ENCODE data around the gene ZNF227. TPM values are rescaled to one million over a fixed set of nuclear protein-coding genes. Genes with fewer than 3 reads are reported as not detected.
"Not testable (repeated sequence)": the region's sequence is repeated elsewhere in the genome, so short reads cannot be mapped to it uniquely, and the experiment has no call there.

ZNF227 gene
- total RNA-seq, 1 experiment from 2014 or later = 15.4 TPM

- H3K9me3 ChIP-seq (ENCODE audit: control insufficient read depth, insufficient read depth, low read depth, low read length) = peaks cover 15% of the 10 kb centered on the region
- H3K36me3 ChIP-seq (ENCODE audit: control insufficient read depth, insufficient read depth, low read length) = peaks cover 16% of the 10 kb centered on the region
Measured at GRCh38 chr19:44232867-44233266, 20.5 kb downstream of the ZNF227 start.

GRCh38 chr19:44236384-44236783, 24.1 kb downstream of the ZNF227 start:
- Histone ChIP-seq H3K36me3 (ENCODE audit: control insufficient read depth, insufficient read depth, low read length) (peaks cover 16% of the 10 kb centered on the region), H3K27me3 (ENCODE audit: control insufficient read depth, insufficient read depth, low read length) (no peaks in the 10 kb centered on the region), H3K4me1 (ENCODE audit: control insufficient read depth, insufficient read depth, low read length) (no peaks in the 10 kb centered on the region), H3K4me3 (ENCODE audit: low read depth in 2 of 2, low read length in 2 of 2) (no peak overlapping the region), H3K27ac (ENCODE audit: low read length) (no peak overlapping the region), H3K9me3 (ENCODE audit: control insufficient read depth, insufficient read depth, low read depth, low read length) (peaks cover 15% of the 10 kb centered on the region)
- in situ Hi-C loops (cut with HindIII; ENCODE audit: low pct_unique_long_range_greater_than_20kb, low sequenced_read_pairs) (no loop called here), intact Hi-C loops (cut with micrococcal nuclease; ENCODE audit: unreplicated experiment) (no loop called here)
- no peak for ATAC-seq
- CTCF ChIA-PET = no interaction called here
- POLR2A ChIA-PET = no interaction called here
- TF ChIP-seq SIN3A (IDR thresholded peaks at IDR 0.05; ENCODE audit: borderline replicate concordance, insufficient read depth, low read depth, low read length) (no peak), POLR2AphosphoS5 (IDR thresholded peaks at IDR 0.05; ENCODE audit: low read depth, low read length) (no peak)
- BruUV-seq (replicated peaks) = no TSS peak
- no peak for DNase-seq (ENCODE audit: low read depth, low spot score)

More at GRCh38 chr19:44232867-44233266, 20.5 kb downstream of the ZNF227 start:
- no peak for DNase-seq (ENCODE audit: low read depth, low spot score)
- no peak for ATAC-seq
- no peak overlapping the region for H3K27ac ChIP-seq (ENCODE audit: low read length)
- in situ Hi-C loops (cut with HindIII; ENCODE audit: low pct_unique_long_range_greater_than_20kb, low sequenced_read_pairs) = no loop called here
- intact Hi-C loops (cut with micrococcal nuclease; ENCODE audit: unreplicated experiment) = no loop called here
- BruUV-seq (replicated peaks) = no TSS peak
- no peaks in the 10 kb centered on the region for H3K4me1 ChIP-seq (ENCODE audit: control insufficient read depth, insufficient read depth, low read length)
- H3K27me3 ChIP-seq (ENCODE audit: control insufficient read depth, insufficient read depth, low read length) = no peaks in the 10 kb centered on the region
- POLR2A ChIA-PET = no interaction called here
- no peak overlapping the region for H3K4me3 ChIP-seq (ENCODE audit: low read depth in 2 of 2, low read length in 2 of 2)
- TF ChIP-seq, protein P1, sequence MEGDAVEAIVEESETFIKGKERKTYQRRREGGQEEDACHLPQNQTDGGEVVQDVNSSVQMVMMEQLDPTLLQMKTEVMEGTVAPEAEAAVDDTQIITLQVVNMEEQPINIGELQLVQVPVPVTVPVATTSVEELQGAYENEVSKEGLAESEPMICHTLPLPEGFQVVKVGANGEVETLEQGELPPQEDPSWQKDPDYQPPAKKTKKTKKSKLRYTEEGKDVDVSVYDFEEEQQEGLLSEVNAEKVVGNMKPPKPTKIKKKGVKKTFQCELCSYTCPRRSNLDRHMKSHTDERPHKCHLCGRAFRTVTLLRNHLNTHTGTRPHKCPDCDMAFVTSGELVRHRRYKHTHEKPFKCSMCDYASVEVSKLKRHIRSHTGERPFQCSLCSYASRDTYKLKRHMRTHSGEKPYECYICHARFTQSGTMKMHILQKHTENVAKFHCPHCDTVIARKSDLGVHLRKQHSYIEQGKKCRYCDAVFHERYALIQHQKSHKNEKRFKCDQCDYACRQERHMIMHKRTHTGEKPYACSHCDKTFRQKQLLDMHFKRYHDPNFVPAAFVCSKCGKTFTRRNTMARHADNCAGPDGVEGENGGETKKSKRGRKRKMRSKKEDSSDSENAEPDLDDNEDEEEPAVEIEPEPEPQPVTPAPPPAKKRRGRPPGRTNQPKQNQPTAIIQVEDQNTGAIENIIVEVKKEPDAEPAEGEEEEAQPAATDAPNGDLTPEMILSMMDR (IDR thresholded peaks at IDR 0.05) = no peak
- TF ChIP-seq POLR2AphosphoS5 (IDR thresholded peaks at IDR 0.05; ENCODE audit: low read depth, low read length) (no peak), REST (IDR thresholded peaks at IDR 0.05; ENCODE audit: insufficient read depth in 1 of 2, low read depth in 2 of 2, low read length in 1 of 2) (no peak), SIN3A (IDR thresholded peaks at IDR 0.05; ENCODE audit: borderline replicate concordance, insufficient read depth, low read depth, low read length) (no peak), TCF7L2 (IDR thresholded peaks at IDR 0.05; ENCODE audit: low read depth, low read length) (no peak)
- CTCF ChIA-PET = no interaction called here

DNA sequence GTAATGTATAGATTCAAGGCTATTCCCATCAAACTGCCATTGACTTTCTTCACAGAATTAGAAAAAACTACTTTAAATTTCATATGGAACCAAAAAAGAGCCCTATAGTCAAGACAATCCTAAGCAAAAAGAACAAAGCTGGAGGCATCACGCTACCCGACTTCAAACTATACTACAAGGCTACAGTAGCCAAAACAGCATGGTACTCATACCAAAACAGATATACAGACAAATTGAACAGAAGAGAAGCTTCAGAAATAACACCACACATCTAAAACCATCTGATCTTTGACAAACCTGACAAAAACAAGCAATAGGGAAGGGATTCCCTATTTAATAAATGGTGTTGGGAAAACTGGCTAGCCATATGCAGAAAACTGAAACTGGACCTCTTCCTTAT, 40.0 kb downstream of the ZNF227 start:
- BruUV-seq (replicated peaks); H3K27ac ChIP-seq (ENCODE audit: low read length); DNase-seq (ENCODE audit: low read depth, low spot score); intact Hi-C loops (cut with micrococcal nuclease; ENCODE audit: unreplicated experiment); H3K27me3 ChIP-seq (ENCODE audit: control insufficient read depth, insufficient read depth, low read length); ATAC-seq; H3K4me3 ChIP-seq (ENCODE audit: low read depth in 2 of 2, low read length in 2 of 2); H3K4me1 ChIP-seq (ENCODE audit: control insufficient read depth, insufficient read depth, low read length); POLR2A ChIA-PET; in situ Hi-C loops (cut with HindIII; ENCODE audit: low pct_unique_long_range_greater_than_20kb, low sequenced_read_pairs); H3K36me3 ChIP-seq (ENCODE audit: control insufficient read depth, insufficient read depth, low read length); CTCF ChIA-PET: not testable (repeated sequence)
- H3K9me3 ChIP-seq (ENCODE audit: control insufficient read depth, insufficient read depth, low read depth, low read length) = peaks cover 13% of the 10 kb centered on the region; the same call in 1 of the 2 replicates

DNA sequence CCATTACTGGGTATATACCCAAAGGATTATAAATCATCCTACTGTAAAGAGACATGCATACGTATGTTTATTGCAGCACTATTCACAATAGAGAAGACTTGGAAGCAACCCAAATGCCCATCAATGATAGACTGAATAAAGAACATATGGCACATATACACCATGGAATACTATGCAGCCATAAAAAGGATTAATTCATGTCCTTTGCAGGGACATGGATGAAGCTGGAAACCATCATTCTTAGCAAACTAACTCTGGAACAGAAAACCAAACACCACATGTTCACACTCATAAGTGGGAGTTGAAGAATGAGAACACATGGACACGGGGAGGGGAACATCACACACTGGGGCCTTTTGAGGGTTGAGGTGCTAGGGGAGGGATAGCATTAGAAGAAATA, 41.1 kb downstream of the ZNF227 start:
- CTCF ChIA-PET; DNase-seq (ENCODE audit: low read depth, low spot score); H3K27me3 ChIP-seq (ENCODE audit: control insufficient read depth, insufficient read depth, low read length); in situ Hi-C loops (cut with HindIII; ENCODE audit: low pct_unique_long_range_greater_than_20kb, low sequenced_read_pairs); H3K4me3 ChIP-seq (ENCODE audit: low read depth in 2 of 2, low read length in 2 of 2); H3K27ac ChIP-seq (ENCODE audit: low read length); BruUV-seq (replicated peaks); intact Hi-C loops (cut with micrococcal nuclease; ENCODE audit: unreplicated experiment); ATAC-seq; H3K36me3 ChIP-seq (ENCODE audit: control insufficient read depth, insufficient read depth, low read length); H3K4me1 ChIP-seq (ENCODE audit: control insufficient read depth, insufficient read depth, low read length): not testable (repeated sequence)
- POLR2A ChIA-PET = interaction anchor here (0.7 kb wide), 1 partner anchor 86 kb away, joined by 6 read pairs; no protein-coding TSS in a partner anchor
- peaks cover 13% of the 10 kb centered on the region; the same call in 1 of the 2 replicates for H3K9me3 ChIP-seq (ENCODE audit: control insufficient read depth, insufficient read depth, low read depth, low read length)
